GM23248 (cell line): ENCODE results near the gene SLC31A2. TPM values are rescaled to one million over a fixed set of nuclear protein-coding genes. Genes with fewer than 3 reads are reported as not detected.

Experiments
- DNase-seq: peaks from one replicate; pipeline ENCODE4 v3.0.0-alpha.2; 2015
- H2AFZ ChIP-seq: fragments of 200-600 bp; sonication (generic); 2 replicates; pipeline ENCODE4 v1.6.1; 2016; ENCODE audit warnings: antibody characterized with exemption
- H3F3A ChIP-seq: fragments of 200-600 bp; sonication (generic); 2 replicates; pipeline ENCODE4 v1.6.1; 2016; ENCODE audit warnings: mild to moderate bottlenecking, antibody characterized with exemption, mixed run types; ENCODE audit not compliant: insufficient read depth
- H3K27ac ChIP-seq: fragments of 200-600 bp; sonication (generic); 2 replicates; pipeline ENCODE4 v1.5.1; 2016; ENCODE audit warnings: mild to moderate bottlenecking
- H3K27me3 ChIP-seq: fragments of 200-600 bp; sonication (generic); replicated peaks from 2 replicates; pipeline ENCODE4 v1.6.1; 2016; ENCODE audit warnings: mild to moderate bottlenecking; ENCODE audit not compliant: insufficient read depth
- H3K36me3 ChIP-seq: fragments of 200-600 bp; sonication (generic); 2 replicates; pipeline ENCODE4 v1.6.1; 2016; ENCODE audit warnings: low read depth, mild to moderate bottlenecking
- H3K4me1 ChIP-seq: fragments of 200-600 bp; sonication (generic); 2 replicates; pipeline ENCODE4 v1.6.1; 2016; ENCODE audit warnings: mild to moderate bottlenecking; ENCODE audit not compliant: insufficient read depth
- H3K4me2 ChIP-seq: fragments of 200-600 bp; sonication (generic); one replicate; pipeline ENCODE4 v1.6.1; 2016; ENCODE audit warnings: mild to moderate bottlenecking; ENCODE audit not compliant: unreplicated experiment
- H3K4me3 ChIP-seq: fragments of 200-600 bp; sonication (generic); 2 replicates; pipeline ENCODE4 v1.5.1; 2016; ENCODE audit warnings: mild to moderate bottlenecking
- H3K79me2 ChIP-seq: fragments of 200-600 bp; sonication (generic); 2 replicates; pipeline ENCODE4 v1.6.1; 2016; ENCODE audit warnings: mild to moderate bottlenecking; ENCODE audit not compliant: insufficient read depth
- H3K9ac ChIP-seq: fragments of 200-600 bp; sonication (generic); 2 replicates; pipeline ENCODE4 v1.6.1; 2016; ENCODE audit warnings: mild to moderate bottlenecking
- H3K9me2 ChIP-seq: fragments of 200-600 bp; sonication (generic); 2 replicates; pipeline ENCODE4 v1.6.1; 2016; ENCODE audit warnings: mixed run types, mild to moderate bottlenecking, moderate library complexity; ENCODE audit not compliant: insufficient read depth
- H3K9me3 ChIP-seq: fragments of 200-600 bp; sonication (generic); one replicate; pipeline ENCODE4 v1.6.1; 2017; ENCODE audit warnings: low read depth
- H4K20me1 ChIP-seq: fragments of 200-600 bp; sonication (generic); 2 replicates; pipeline ENCODE4 v1.6.0; 2016; ENCODE audit not compliant: insufficient read depth
- EZH2 ChIP-seq: fragments of 200-600 bp; sonication (generic); IDR thresholded peaks from 2 replicates; pipeline ENCODE4 v1.6.1; 2018; ENCODE audit warnings: antibody characterized with exemption, mild to moderate bottlenecking; ENCODE audit not compliant: insufficient read depth, poor library complexity, severe bottlenecking
- EZH2phosphoT487 ChIP-seq: fragments of 200-600 bp; sonication (generic); IDR thresholded peaks from 2 replicates; pipeline ENCODE4 v1.6.1; 2018; ENCODE audit warnings: antibody characterized with exemption, moderate library complexity, mild to moderate bottlenecking, low read depth; ENCODE audit not compliant: insufficient read depth
- WGBS, 2 experiments: methylation state at CpG; one replicate each; pipeline ENCODE4 v1.1.6; 2015 to 2017; ENCODE audit warnings: low lambda C conversion rate in 2 of 2, low coverage in 1 of 2; ENCODE audit errors: missing lambda C conversion rate in 2 of 2; 5-methylcytosine and 5-hydroxymethylcytosine counted together
- in situ Hi-C: fragments of 300-500 bp; cut with MboI; formaldehyde crosslinking; loops from 2 replicates; pipeline ENCODE4 v1.15.0; 2020
- polyA plus RNA-seq: library from polyadenylated mRNA; unstranded; fragments of >200 nt; fragmentation: Nextera tagmentation; extraction: Ambion mirVana; gene quantifications from 2 replicates; pipeline ENCODE4 v1.2.1, GENCODE V29; 2016
- total RNA-seq: library from RNA; depleted of rRNA; stranded (reverse); fragments of >200 nt; shearing (Covaris generic); gene quantifications from 2 replicates; pipeline ENCODE4 v1.2.3, GENCODE V29; 2014; rRNA removed

SLC31A2 gene
- total and polyA plus RNA-seq, 2 experiments from 2014 or later, result 15.0 to 20.8 TPM

GRCh38 chr9:113205432-113205831 lies 54.6 kb downstream of the SLC31A2 start:
- no peak overlapping the region for H2AFZ ChIP-seq
- in situ Hi-C loops, result no loop called here
- 96 to 100% methylated on average over 2 of the region's 2 CpGs for WGBS, 2 experiments

GRCh38 chr9:113205861-113206260 lies 55.1 kb downstream of the SLC31A2 start:
- 100% methylated on average over 1 of the region's 1 CpG for WGBS, 2 experiments

More at GRCh38 chr9:113205432-113205831, 54.6 kb downstream of the SLC31A2 start:
- Histone ChIP-seq H3K79me2 (no peaks in the 10 kb centered on the region), H4K20me1 (no peaks in the 10 kb centered on the region), H3F3A (no peaks in the 10 kb centered on the region; the same call in 1 of the 2 replicates), H3K9me3 (no peaks in the 10 kb centered on the region), H3K9me2 (no peaks in the 10 kb centered on the region), H3K9ac (no peak overlapping the region), H3K36me3 (peaks cover 22% of the 10 kb centered on the region), H3K27ac (no peak overlapping the region), H3K4me1 (no peaks in the 10 kb centered on the region), H3K27me3 (no peaks in the 10 kb centered on the region), H3K4me3 (no peak overlapping the region), H3K4me2 (no peak overlapping the region)
- DNase-seq, result no peak
- no peak for TF ChIP-seq EZH2phosphoT487
- no peak for TF ChIP-seq EZH2

GRCh38 chr9:113210815-113211214 lies 60.0 kb downstream of the SLC31A2 start:
- peaks cover 10% of the 10 kb centered on the region; the same call in 1 of the 2 replicates for H3K36me3 ChIP-seq
- H3K27me3 ChIP-seq, result no peaks in the 10 kb centered on the region
- peaks cover 44% of the 10 kb centered on the region for H3K79me2 ChIP-seq
- in situ Hi-C loops, result no loop called here
- no peak overlapping the region for H3K4me2 ChIP-seq
- no peak overlapping the region for H3K4me3 ChIP-seq
- H3F3A ChIP-seq, result no peaks in the 10 kb centered on the region
- H3K9me3 ChIP-seq, result no peaks in the 10 kb centered on the region
- H3K9ac ChIP-seq, result no peak overlapping the region
- H3K9me2 ChIP-seq, result no peaks in the 10 kb centered on the region
- WGBS, 2 experiments, result 97% methylated on average over 10 of the region's 10 CpGs
- no peaks in the 10 kb centered on the region for H3K4me1 ChIP-seq
- no peaks in the 10 kb centered on the region for H4K20me1 ChIP-seq
- TF ChIP-seq EZH2phosphoT487 (no peak), EZH2 (no peak)
- DNase-seq, result no peak
- H2AFZ ChIP-seq, result no peak overlapping the region
- no peak overlapping the region for H3K27ac ChIP-seq

More at GRCh38 chr9:113205861-113206260, 55.1 kb downstream of the SLC31A2 start:
- no peak overlapping the region for H3K27ac ChIP-seq
- H3K4me3 ChIP-seq, result no peak overlapping the region
- H4K20me1 ChIP-seq, result no peaks in the 10 kb centered on the region
- no peak for DNase-seq
- H3K4me2 ChIP-seq, result no peak overlapping the region
- H3K36me3 ChIP-seq, result peaks cover 21% of the 10 kb centered on the region
- H3K27me3 ChIP-seq, result no peaks in the 10 kb centered on the region
- no peaks in the 10 kb centered on the region; the same call in 1 of the 2 replicates for H3F3A ChIP-seq
- no peaks in the 10 kb centered on the region for H3K9me2 ChIP-seq
- no peak overlapping the region for H3K9ac ChIP-seq
- H3K9me3 ChIP-seq, result no peaks in the 10 kb centered on the region
- H2AFZ ChIP-seq, result no peak overlapping the region
- in situ Hi-C loops, result no loop called here
- TF ChIP-seq EZH2 (no peak), EZH2phosphoT487 (no peak)
- H3K79me2 ChIP-seq, result no peaks in the 10 kb centered on the region
- H3K4me1 ChIP-seq, result no peaks in the 10 kb centered on the region

Other genes with a start within 250 kb of the SLC31A2 start
- gene ZNF883, start 138.8 kb upstream of the SLC31A2 start, total RNA-seq, result 6.2 and 6.6 TPM in 2 replicates
- 6.5 and 7.6 TPM in 2 replicates for gene ZNF883, start 138.8 kb upstream of the SLC31A2 start, polyA plus RNA-seq
- gene ZFP37, start 94.3 kb upstream of the SLC31A2 start, total RNA-seq, result 1.7 and 2.9 TPM in 2 replicates
- 2.0 and 2.2 TPM in 2 replicates for gene ZFP37, start 94.3 kb upstream of the SLC31A2 start, polyA plus RNA-seq
- gene FKBP15, start 70.3 kb downstream of the SLC31A2 start, total RNA-seq, result 23.1 and 26.1 TPM in 2 replicates
- 17.8 and 18.6 TPM in 2 replicates for gene FKBP15, start 70.3 kb downstream of the SLC31A2 start, polyA plus RNA-seq
- gene SLC31A1, start 70.5 kb downstream of the SLC31A2 start, total RNA-seq, result 33.6 and 35.8 TPM in 2 replicates
- 36.4 and 37.1 TPM in 2 replicates for gene SLC31A1, start 70.5 kb downstream of the SLC31A2 start, polyA plus RNA-seq
- 15.9 and 21.6 TPM in 2 replicates for gene CDC26, start 124.6 kb downstream of the SLC31A2 start, total RNA-seq
- 67.2 and 70.9 TPM in 2 replicates for gene CDC26, start 124.6 kb downstream of the SLC31A2 start, polyA plus RNA-seq
- 26.5 and 27.4 TPM in 2 replicates for gene PRPF4, start 124.7 kb downstream of the SLC31A2 start, total RNA-seq
- gene PRPF4, start 124.7 kb downstream of the SLC31A2 start, polyA plus RNA-seq, result 25.7 and 27.0 TPM in 2 replicates
- gene RNF183, start 152.4 kb downstream of the SLC31A2 start, total RNA-seq, result not detected in 2 replicates
- gene RNF183, start 152.4 kb downstream of the SLC31A2 start, polyA plus RNA-seq, result not detected in 2 replicates
- gene WDR31, start 189.3 kb downstream of the SLC31A2 start, total RNA-seq, result 0.97 and 1.0 TPM in 2 replicates
- gene WDR31, start 189.3 kb downstream of the SLC31A2 start, polyA plus RNA-seq, result 3.1 and 3.7 TPM in 2 replicates
- gene BSPRY, start 198.5 kb downstream of the SLC31A2 start, total RNA-seq, result not detected in 2 replicates
- not detected in 2 replicates for gene BSPRY, start 198.5 kb downstream of the SLC31A2 start, polyA plus RNA-seq
- gene HDHD3, start 226.0 kb downstream of the SLC31A2 start, total RNA-seq, result 5.3 and 13.2 TPM in 2 replicates
- gene HDHD3, start 226.0 kb downstream of the SLC31A2 start, polyA plus RNA-seq, result 7.7 and 8.3 TPM in 2 replicates